Activated CD8-positive, alpha-beta memory T cell treated with anti-CD3 and anti-CD28 coated beads for 24 hours (primary cell): Measurements from ENCODE around the gene NEIL1.
"Not testable (repeated sequence)": the region's sequence is repeated elsewhere in the genome, so short reads cannot be mapped to it uniquely, and the experiment has no call there.

Source experiments
- DNase-seq: peaks from one replicate; pipeline ENCODE4 v3.0.0-alpha.2; 2020

NEIL1 gene

GRCh38 chr15:75346796-75347221 is at the start of gene NEIL1:
TSS of gene NEIL1 (plus strand) at chr15:75347039. CDS start at chr15:75348906, 1,867 bp downstream.
- no peak for DNase-seq

- not testable (repeated sequence) for DNase-seq
These were observed 48.1 kb upstream of the NEIL1 start for GRCh38 chr15:75298541-75299310.

GRCh38 chr15:75299311-75299688 is 47.5 kb upstream of the NEIL1 start:
- DNase-seq, result peak; percentile 85

GRCh38 chr15:75300026-75300425 is 46.8 kb upstream of the NEIL1 start:
- DNase-seq, result not testable (repeated sequence)

GRCh38 chr15:75302318-75302717 is 44.5 kb upstream of the NEIL1 start:
- no peak for DNase-seq

GRCh38 chr15:75302753-75303152 is 44.1 kb upstream of the NEIL1 start:
- not testable (repeated sequence) for DNase-seq

- no peak for DNase-seq
These were observed 40.7 kb upstream of the NEIL1 start for GRCh38 chr15:75306188-75306587.

GRCh38 chr15:75307778-75308390 is 39.0 kb upstream of the NEIL1 start:
- DNase-seq, result no peak

GRCh38 chr15:75309711-75310110 is 37.1 kb upstream of the NEIL1 start:
- DNase-seq, result no peak

- DNase-seq, result not testable (repeated sequence)
These were observed 34.3 kb upstream of the NEIL1 start for GRCh38 chr15:75312548-75312947.

GRCh38 chr15:75313116-75313845 is 33.6 kb upstream of the NEIL1 start:
- no peak for DNase-seq

GRCh38 chr15:75314552-75315290 is 32.1 kb upstream of the NEIL1 start:
- DNase-seq, result no peak

- peak; percentile 26 for DNase-seq
These were observed 27.5 kb upstream of the NEIL1 start for GRCh38 chr15:75319231-75319897.

GRCh38 chr15:75321711-75322110 is 25.1 kb upstream of the NEIL1 start:
- no peak for DNase-seq

- no peak for DNase-seq
These were observed 20.9 kb upstream of the NEIL1 start for GRCh38 chr15:75325922-75326321.

GRCh38 chr15:75327005-75327404 is 19.8 kb upstream of the NEIL1 start:
- no peak for DNase-seq

- no peak for DNase-seq
These were observed 19.3 kb upstream of the NEIL1 start for GRCh38 chr15:75327491-75327890.

- no peak for DNase-seq
These were observed 18.1 kb upstream of the NEIL1 start for GRCh38 chr15:75328493-75329314.

GRCh38 chr15:75329571-75329970 is 17.3 kb upstream of the NEIL1 start:
- DNase-seq, result no peak

- DNase-seq, result not testable (repeated sequence)
These were observed 14.7 kb upstream of the NEIL1 start for GRCh38 chr15:75332093-75332492.

GRCh38 chr15:75333654-75334419 is 13.0 kb upstream of the NEIL1 start:
- DNase-seq, result not testable (repeated sequence)
